Large intestine (tissue), 3 donors: ENCODE data around the gene SNX2. TPM values are rescaled to one million over a fixed set of nuclear protein-coding genes. Genes with fewer than 3 reads are reported as not detected.
A peak's percentile ranks its signal among the peaks of the same experiment; 100 is the strongest.
"Not testable (repeated sequence)": the region's sequence is repeated elsewhere in the genome, so short reads cannot be mapped to it uniquely, and the experiment has no call there.

Experiments
- DNase-seq, 2 donors: peaks; one replicate each; pipeline versions ENCODE4 v3.0.0 to v3.0.0-alpha.2; 2013
- H3K27ac ChIP-seq: one replicate; pipeline ENCODE4 v1.5.1; 2013; ENCODE audit warnings: low read length
- H3K27me3 ChIP-seq: 2 replicates; pipeline ENCODE4 v1.6.1; 2013; ENCODE audit warnings: low read length; ENCODE audit not compliant: control insufficient read depth, insufficient read depth
- H3K36me3 ChIP-seq: 2 replicates; pipeline ENCODE4 v1.6.1; 2013; ENCODE audit warnings: low read length; ENCODE audit not compliant: control insufficient read depth, insufficient read depth
- H3K4me1 ChIP-seq: one replicate; pipeline ENCODE4 v1.6.1; 2013; ENCODE audit warnings: low read length; ENCODE audit not compliant: control insufficient read depth, insufficient read depth
- H3K4me3 ChIP-seq: one replicate; pipeline ENCODE4 v1.5.1; 2013; ENCODE audit warnings: low read length
- H3K9me3 ChIP-seq: one replicate; pipeline ENCODE4 v1.6.1; 2013; ENCODE audit warnings: mild to moderate bottlenecking, low read depth, low read length, moderate library complexity; ENCODE audit not compliant: control insufficient read depth
- WGBS: methylation state at CpG from one replicate; pipeline ENCODE4 v1.1.5; 2013; ENCODE audit warnings: low lambda C conversion rate; ENCODE audit not compliant: insufficient coverage; 5-methylcytosine and 5-hydroxymethylcytosine counted together
- polyA plus RNA-seq: library from polyadenylated mRNA; unstranded; fragments of 120-200 nt; gene quantifications from one replicate; pipeline ENCODE4 v1.2.1, GENCODE V29; 2013

The SNX2 gene
- polyA plus RNA-seq, 1 donor = 133 TPM

DNA sequence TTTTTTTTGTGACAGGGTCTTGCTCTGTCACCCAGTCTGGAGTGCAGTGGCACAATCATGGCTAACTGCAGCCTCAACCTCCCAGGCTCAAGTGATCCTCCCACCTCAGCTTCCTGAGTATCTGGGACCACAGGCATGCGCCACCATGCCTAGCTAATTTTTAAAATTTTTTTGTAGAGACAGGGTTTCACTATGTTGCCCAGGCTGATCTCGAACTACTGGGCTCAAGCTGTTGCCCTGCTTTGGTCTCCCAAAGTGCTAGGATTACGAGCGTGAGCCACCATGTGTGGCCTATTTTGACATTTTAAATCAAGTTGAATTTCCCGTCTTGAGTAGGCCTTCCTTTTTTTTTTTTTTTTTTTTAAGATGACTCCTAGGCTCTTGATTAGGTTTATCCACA, 13.0 kb upstream of the SNX2 start:
- WGBS = 100% methylated on average over 2 of the region's 5 CpGs
- not testable (repeated sequence) for H3K36me3 ChIP-seq, H3K27me3 ChIP-seq, H3K4me3 ChIP-seq, H3K9me3 ChIP-seq, DNase-seq, H3K4me1 ChIP-seq, H3K27ac ChIP-seq

DNA sequence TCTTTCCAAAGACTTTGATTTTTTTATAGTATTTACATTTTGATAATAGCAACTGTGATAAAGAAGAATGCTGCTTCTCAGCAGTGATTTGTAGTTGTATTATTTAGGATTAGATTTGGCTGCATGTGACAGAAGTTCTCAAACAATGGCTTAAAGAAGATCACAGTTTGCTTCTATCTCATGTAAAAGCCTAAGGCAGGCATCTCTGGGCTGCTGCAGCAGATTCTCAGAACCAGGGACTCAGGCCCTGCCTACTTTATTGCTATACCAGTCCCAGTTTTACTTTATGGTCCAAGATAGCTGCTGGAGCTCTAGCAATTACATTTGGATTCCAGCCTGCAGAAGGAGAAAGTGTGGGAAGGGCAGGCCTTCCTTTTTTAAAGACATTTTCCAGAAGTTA, 8.8 kb upstream of the SNX2 start:
- no peaks in the 10 kb centered on the region for H3K4me1 ChIP-seq
- H3K27me3 ChIP-seq = peaks cover 4% of the 10 kb centered on the region
- H3K4me3 ChIP-seq = no peak overlapping the region
- no peak overlapping the region for H3K27ac ChIP-seq
- no peaks in the 10 kb centered on the region for H3K36me3 ChIP-seq
- H3K9me3 ChIP-seq = no peaks in the 10 kb centered on the region
- DNase-seq = no peak

GRCh38 chr5:122770477-122770876, 4.4 kb upstream of the SNX2 start:
- H3K27me3 ChIP-seq = peaks cover 4% of the 10 kb centered on the region
- H3K4me3 ChIP-seq = no peak overlapping the region
- no peak for DNase-seq
- no peak overlapping the region for H3K27ac ChIP-seq
- H3K36me3 ChIP-seq = no peaks in the 10 kb centered on the region
- WGBS = 100% methylated on average over 1 of the region's 3 CpGs
- H3K9me3 ChIP-seq = no peaks in the 10 kb centered on the region
- H3K4me1 ChIP-seq = no peaks in the 10 kb centered on the region

DNA sequence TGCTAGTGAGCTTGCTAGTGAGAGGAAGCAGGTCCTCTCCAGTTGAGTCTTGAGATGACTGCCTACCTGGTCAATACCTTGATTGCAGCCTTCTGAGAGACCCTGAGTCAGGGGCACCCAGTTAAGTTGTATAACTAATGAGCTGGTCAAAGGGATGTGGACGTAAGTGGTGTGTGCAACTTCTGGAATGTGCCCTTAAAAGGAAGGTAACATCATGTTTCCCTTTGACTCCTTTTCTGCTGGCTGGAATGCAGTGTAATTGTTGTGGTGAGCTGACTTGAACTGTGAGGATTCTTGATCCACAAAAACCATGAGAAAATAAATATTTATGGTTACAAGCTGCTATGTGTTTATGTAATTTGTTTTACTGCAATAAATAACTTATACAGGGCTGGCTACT, 2.4 kb upstream of the SNX2 start:
- Histone ChIP-seq H3K27ac (no peak overlapping the region), H3K27me3 (peaks cover 4% of the 10 kb centered on the region), H3K9me3 (no peaks in the 10 kb centered on the region), H3K36me3 (no peaks in the 10 kb centered on the region), H3K4me3 (no peak overlapping the region), H3K4me1 (no peaks in the 10 kb centered on the region)
- WGBS = no CpG with 5 or more reads among the region's 1 CpG
- DNase-seq = no peak

GRCh38 chr5:122773619-122774018, 1.3 kb upstream of the SNX2 start:
- H3K4me3 ChIP-seq = no peak overlapping the region
- peak; percentile 29 to 53 for DNase-seq
- WGBS = no CpG with 5 or more reads among the region's 3 CpGs
- no peaks in the 10 kb centered on the region for H3K4me1 ChIP-seq
- H3K36me3 ChIP-seq = no peaks in the 10 kb centered on the region
- no peaks in the 10 kb centered on the region for H3K9me3 ChIP-seq
- H3K27me3 ChIP-seq = peaks cover 4% of the 10 kb centered on the region
- H3K27ac ChIP-seq = no peak overlapping the region

DNA sequence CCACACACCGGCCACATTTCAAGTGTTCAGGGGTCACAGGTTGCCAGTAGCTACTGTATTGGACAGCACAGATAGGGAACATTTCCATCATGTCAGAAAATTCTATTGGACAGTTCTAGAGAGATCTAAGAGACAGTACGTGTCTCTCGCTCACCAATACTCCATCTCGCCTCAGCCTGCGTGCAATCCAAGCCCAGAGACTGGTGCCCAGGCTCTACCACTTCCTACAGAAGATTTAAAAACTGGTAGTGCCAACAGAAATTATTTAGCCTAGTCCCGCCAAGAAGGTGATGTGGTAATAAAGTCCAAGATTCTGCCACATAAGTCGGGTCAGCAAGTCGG, 390 bp upstream of the SNX2 start:
- peaks cover 4% of the 10 kb centered on the region for H3K27me3 ChIP-seq
- H3K4me1 ChIP-seq = no peaks in the 10 kb centered on the region
- DNase-seq = no peak
- peak overlapping the region; percentile 34 for H3K4me3 ChIP-seq
- 59% methylated on average over 5 of the region's 8 CpGs for WGBS
- H3K36me3 ChIP-seq = no peaks in the 10 kb centered on the region
- H3K27ac ChIP-seq = peak overlapping the region; percentile 42
- no peaks in the 10 kb centered on the region for H3K9me3 ChIP-seq

DNA sequence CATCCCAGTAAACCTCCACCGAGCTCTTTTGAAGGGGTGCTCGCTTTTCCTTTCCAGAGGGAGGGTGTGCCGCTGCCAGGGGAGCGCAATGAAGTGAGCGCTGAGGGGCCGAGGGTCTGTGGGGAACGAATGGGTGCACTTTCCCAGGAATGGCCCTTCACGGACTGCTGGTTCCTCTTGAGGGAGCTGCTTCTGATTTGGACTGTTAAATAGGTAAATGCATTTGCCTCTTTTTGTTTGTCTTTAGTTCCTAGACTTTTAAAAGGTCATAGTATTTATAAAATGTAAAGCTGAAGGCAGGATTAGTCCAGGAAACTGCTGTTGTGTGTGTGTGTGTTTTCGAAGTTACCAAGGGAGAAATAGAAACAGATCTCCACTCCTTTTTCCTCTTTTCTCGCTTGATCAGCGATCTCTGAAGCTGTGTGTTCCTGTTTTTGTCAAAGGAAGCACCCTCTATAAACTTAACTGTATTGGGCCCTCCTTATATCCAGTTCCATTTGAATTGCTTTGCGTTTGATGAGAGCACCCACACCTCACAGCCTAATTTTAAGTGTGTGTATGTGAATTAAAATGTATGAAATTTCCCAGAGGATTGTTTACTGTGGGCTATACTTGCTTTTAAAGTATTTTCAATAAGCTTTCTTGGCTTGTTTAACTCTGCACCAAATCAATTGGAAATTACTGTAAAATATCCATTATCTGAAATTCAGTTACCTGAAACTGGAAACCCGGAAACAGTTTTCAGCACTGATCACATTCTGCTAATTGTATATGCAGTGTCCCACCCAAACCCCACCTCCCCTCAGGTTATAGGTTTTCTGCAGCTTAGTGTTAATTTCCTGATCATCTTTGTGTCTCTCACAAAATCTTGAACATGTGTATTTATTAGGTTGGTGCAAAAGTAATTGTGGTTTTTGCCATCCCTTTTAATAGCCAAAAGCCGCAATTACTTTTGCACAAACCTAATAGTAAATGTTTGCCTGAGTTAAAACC, 966 bp downstream of the SNX2 start:
- H3K27ac ChIP-seq = peak overlapping the region; percentile 71
- H3K4me1 ChIP-seq = no peaks in the 10 kb centered on the region
- no peaks in the 10 kb centered on the region for H3K36me3 ChIP-seq
- WGBS = no CpG with 5 or more reads among the region's 14 CpGs
- no peaks in the 10 kb centered on the region for H3K27me3 ChIP-seq
- no peak for DNase-seq
- no peaks in the 10 kb centered on the region for H3K9me3 ChIP-seq
- H3K4me3 ChIP-seq = peak overlapping the region; percentile 96

GRCh38 chr5:122778157-122778556, 3.3 kb downstream of the SNX2 start:
- no peak overlapping the region for H3K4me3 ChIP-seq
- H3K9me3 ChIP-seq = no peaks in the 10 kb centered on the region
- DNase-seq = no peak
- H3K27ac ChIP-seq = no peak overlapping the region
- no peaks in the 10 kb centered on the region for H3K36me3 ChIP-seq
- WGBS = 96% methylated on average over 3 of the region's 4 CpGs
- H3K27me3 ChIP-seq = no peaks in the 10 kb centered on the region
- H3K4me1 ChIP-seq = no peaks in the 10 kb centered on the region

DNA sequence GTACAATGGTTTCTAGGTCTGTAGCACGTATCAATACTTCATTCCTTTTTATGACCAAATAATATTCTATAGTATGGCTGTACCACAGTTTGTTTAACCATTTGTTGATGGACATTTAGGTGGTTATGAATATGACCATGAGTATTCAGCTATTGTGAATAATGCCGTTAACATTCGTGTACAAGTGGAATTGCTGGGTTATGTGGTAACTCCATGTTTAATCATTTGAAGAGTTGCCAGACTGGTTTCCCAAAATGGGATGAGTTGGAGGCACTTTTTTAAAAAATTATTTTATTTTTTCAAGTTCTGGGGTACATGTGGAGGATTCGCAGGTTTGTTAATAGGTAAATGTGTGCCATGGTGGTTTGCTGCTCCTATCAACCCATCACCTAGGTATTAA, 4.6 kb downstream of the SNX2 start:
- Histone ChIP-seq H3K27me3 (no peaks in the 10 kb centered on the region), H3K4me1 (no peaks in the 10 kb centered on the region), H3K36me3 (no peaks in the 10 kb centered on the region), H3K9me3 (no peaks in the 10 kb centered on the region), H3K27ac (no peak overlapping the region), H3K4me3 (no peak overlapping the region)
- no peak for DNase-seq
- whole genome bisulfite sequencing = 100% methylated on average over 1 of the region's 4 CpGs

- Histone ChIP-seq H3K27me3 (no peaks in the 10 kb centered on the region), H3K9me3 (peaks cover 3% of the 10 kb centered on the region), H3K27ac (no peak overlapping the region), H3K36me3 (no peaks in the 10 kb centered on the region), H3K4me1 (no peaks in the 10 kb centered on the region), H3K4me3 (no peak overlapping the region)
- WGBS = no CpG with 5 or more reads among the region's 4 CpGs
- no peak for DNase-seq
These were observed 5.4 kb downstream of the SNX2 start for GRCh38 chr5:122780296-122780695.

DNA sequence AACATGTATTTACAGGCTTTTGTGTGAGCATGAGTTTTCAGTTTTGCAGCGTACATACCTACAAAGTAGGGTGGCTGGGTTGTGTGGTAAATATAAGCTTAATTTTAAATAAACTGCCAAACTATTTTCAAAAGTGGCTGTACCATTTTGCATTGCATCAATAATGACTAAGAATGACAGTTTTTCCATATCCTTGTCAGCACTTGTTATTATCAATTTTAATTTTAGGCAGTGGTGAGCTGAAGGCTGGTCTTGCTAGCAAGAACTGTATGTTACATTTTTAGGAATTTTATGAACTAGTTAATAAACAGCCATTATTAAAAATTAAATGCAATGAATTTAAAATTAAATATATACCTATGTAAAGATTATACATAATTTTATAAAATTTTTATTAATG, 6.6 kb downstream of the SNX2 start:
- H3K36me3 ChIP-seq = no peaks in the 10 kb centered on the region
- no CpG with 5 or more reads among the region's 1 CpG for WGBS
- no peaks in the 10 kb centered on the region for H3K27me3 ChIP-seq
- H3K4me3 ChIP-seq = no peak overlapping the region
- H3K4me1 ChIP-seq = no peaks in the 10 kb centered on the region
- no peak overlapping the region for H3K27ac ChIP-seq
- peaks cover 6% of the 10 kb centered on the region for H3K9me3 ChIP-seq
- DNase-seq = no peak
